Measurements from ENCODE around the gene UBXN10. TPM values are rescaled to one million over a fixed set of nuclear protein-coding genes. Genes with fewer than 3 reads are reported as not detected.

Gene UBXN10
- polyA plus RNA-seq, 1 donor (not counting 4 experiments of a cell fraction or from before 2014, with no cell fraction given): 0.05 TPM

GRCh38 chr1:20189664-20190063 is 3.8 kb downstream of the UBXN10 start:
- Histone ChIP-seq H3K4me3 (ENCODE audit: control insufficient read depth in 2 of 3, extremely low read depth in 1 of 3, insufficient read depth in 2 of 3, low read depth in 1 of 3, low read length in 3 of 3) (no peak overlapping the region), H3K9me1 (ENCODE audit: control insufficient read depth, extremely low read depth, insufficient read depth, low read length) (no peaks in the 10 kb centered on the region), H3K9me3 (ENCODE audit: control insufficient read depth, low read depth, low read length) (no peaks in the 10 kb centered on the region), H3K4me1 (ENCODE audit: control insufficient read depth, extremely low read depth, insufficient read depth, low read length) (peaks cover 13% of the 10 kb centered on the region), H3K27ac (ENCODE audit: control insufficient read depth, insufficient read depth, low read length) (no peak overlapping the region), H3K36me3 (ENCODE audit: control insufficient read depth in 2 of 2, extremely low read depth in 1 of 2, insufficient read depth in 2 of 2, low read length in 2 of 2) (no peaks in the 10 kb centered on the region), H2AFZ (ENCODE audit: control insufficient read depth, low read length) (no peak overlapping the region), H3K27me3 (ENCODE audit: control insufficient read depth, extremely low read depth, insufficient read depth, low read length) (peaks cover 42% of the 10 kb centered on the region), H3K4me2 (ENCODE audit: control insufficient read depth, extremely low read depth, insufficient read depth, low read depth, low read length) (no peak overlapping the region), H3K79me2 (ENCODE audit: control insufficient read depth, insufficient read depth, low read length) (no peaks in the 10 kb centered on the region), H3K9ac (ENCODE audit: control insufficient read depth, extremely low read depth, insufficient read depth, low read length) (no peak overlapping the region), H4K20me1 (ENCODE audit: control insufficient read depth, extremely low read depth, insufficient read depth, low read length) (no peaks in the 10 kb centered on the region)
- FAIRE-seq (no peak), DNase-seq (ENCODE audit: low read depth, low spot score) (no peak)
- no peak for TF ChIP-seq EZH2 (IDR thresholded peaks at IDR 0.05; ENCODE audit: low read length)
- TF ChIP-seq CTCF (optimal IDR thresholded peaks at IDR 0.05 in 1 of 3, IDR thresholded peaks at IDR 0.05 in 1 of 3, conservative IDR thresholded peaks at IDR 0.05 in 1 of 3; ENCODE audit: extremely low read depth in 1 of 3, insufficient read depth in 2 of 3, low read length in 3 of 3): no peak
- dilution Hi-C loops (cut with MboI; ENCODE audit: extremely low pct_ligation_motif_present, low sequenced_read_pairs): no loop called here

DNA sequence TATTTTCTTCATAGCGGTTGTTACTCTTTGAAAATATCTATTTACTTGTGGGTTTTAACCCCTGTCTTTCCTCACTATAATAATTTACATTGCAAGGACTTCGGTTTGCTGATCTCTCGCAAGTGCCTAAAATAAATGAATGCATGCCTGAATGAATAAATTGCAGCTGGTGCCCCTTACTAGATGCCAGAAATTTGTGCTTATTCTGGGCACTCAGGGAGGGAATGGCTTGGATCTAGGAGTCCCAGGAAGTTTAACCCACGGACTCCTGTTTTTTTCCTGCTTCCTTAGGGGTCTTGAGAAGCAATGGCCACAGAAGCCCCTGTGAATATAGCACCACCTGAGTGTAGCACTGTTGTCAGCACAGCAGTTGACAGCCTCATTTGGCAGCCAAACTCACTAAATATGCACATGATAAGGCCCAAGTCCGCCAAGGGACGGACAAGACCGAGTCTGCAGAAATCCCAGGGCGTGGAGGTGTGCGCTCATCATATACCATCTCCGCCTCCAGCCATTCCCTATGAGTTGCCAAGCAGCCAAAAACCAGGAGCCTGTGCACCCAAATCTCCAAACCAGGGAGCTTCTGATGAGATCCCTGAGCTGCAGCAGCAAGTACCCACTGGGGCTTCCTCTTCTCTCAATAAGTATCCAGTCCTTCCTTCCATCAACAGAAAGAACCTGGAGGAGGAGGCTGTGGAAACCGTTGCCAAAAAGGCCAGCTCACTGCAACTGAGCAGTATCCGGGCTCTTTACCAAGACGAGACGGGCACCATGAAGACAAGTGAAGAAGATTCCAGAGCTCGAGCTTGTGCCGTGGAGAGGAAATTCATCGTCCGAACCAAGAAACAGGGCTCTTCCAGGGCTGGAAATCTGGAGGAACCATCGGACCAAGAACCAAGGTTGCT is 4.6 kb downstream of the UBXN10 start:
- H3K4me3 ChIP-seq (ENCODE audit: control insufficient read depth in 2 of 3, extremely low read depth in 1 of 3, insufficient read depth in 2 of 3, low read depth in 1 of 3, low read length in 3 of 3): no peak overlapping the region
- H3K9me1 ChIP-seq (ENCODE audit: control insufficient read depth, extremely low read depth, insufficient read depth, low read length): no peaks in the 10 kb centered on the region
- H3K79me2 ChIP-seq (ENCODE audit: control insufficient read depth, insufficient read depth, low read length): no peaks in the 10 kb centered on the region
- H3K4me2 ChIP-seq (ENCODE audit: control insufficient read depth, extremely low read depth, insufficient read depth, low read depth, low read length): no peak overlapping the region
- DNase-seq (ENCODE audit: low read depth, low spot score) (no peak), FAIRE-seq (no peak)
- no peaks in the 10 kb centered on the region for H3K36me3 ChIP-seq (ENCODE audit: control insufficient read depth in 2 of 2, extremely low read depth in 1 of 2, insufficient read depth in 2 of 2, low read length in 2 of 2)
- no peaks in the 10 kb centered on the region for H4K20me1 ChIP-seq (ENCODE audit: control insufficient read depth, extremely low read depth, insufficient read depth, low read length)
- TF ChIP-seq CTCF (optimal IDR thresholded peaks at IDR 0.05 in 1 of 3, IDR thresholded peaks at IDR 0.05 in 1 of 3, conservative IDR thresholded peaks at IDR 0.05 in 1 of 3; ENCODE audit: extremely low read depth in 1 of 3, insufficient read depth in 2 of 3, low read length in 3 of 3): no peak
- no peak for TF ChIP-seq EZH2 (IDR thresholded peaks at IDR 0.05; ENCODE audit: low read length)
- no peak overlapping the region for H3K9ac ChIP-seq (ENCODE audit: control insufficient read depth, extremely low read depth, insufficient read depth, low read length)
- H3K27ac ChIP-seq (ENCODE audit: control insufficient read depth, insufficient read depth, low read length): no peak overlapping the region
- dilution Hi-C loops (cut with MboI; ENCODE audit: extremely low pct_ligation_motif_present, low sequenced_read_pairs): no loop called here
- H3K27me3 ChIP-seq (ENCODE audit: control insufficient read depth, extremely low read depth, insufficient read depth, low read length): peaks cover 33% of the 10 kb centered on the region
- no peaks in the 10 kb centered on the region for H3K9me3 ChIP-seq (ENCODE audit: control insufficient read depth, low read depth, low read length)
- no peak overlapping the region for H2AFZ ChIP-seq (ENCODE audit: control insufficient read depth, low read length)
- peaks cover 21% of the 10 kb centered on the region for H3K4me1 ChIP-seq (ENCODE audit: control insufficient read depth, extremely low read depth, insufficient read depth, low read length)
